Duodenal mucosa (tissue), 2 donors: ENCODE measurements around the gene NLN.
A peak's percentile ranks its signal among the peaks of the same experiment; 100 is the strongest.
"Not testable (repeated sequence)": the region's sequence is repeated elsewhere in the genome, so short reads cannot be mapped to it uniquely, and the experiment has no call there.

Experiments used
- H3K27ac ChIP-seq: one replicate; pipeline ENCODE4 v1.7.0; 2013; ENCODE audit warnings: low read depth, low read length
- H3K27me3 ChIP-seq, 2 donors: one replicate each; pipeline ENCODE4 v1.7.0; 2013; ENCODE audit warnings: low read length in 2 of 2, control low read depth in 1 of 2; ENCODE audit not compliant: insufficient read depth in 2 of 2, control insufficient read depth in 1 of 2
- H3K36me3 ChIP-seq, 2 donors: one replicate each; pipeline ENCODE4 v1.7.0; 2013; ENCODE audit warnings: low read length in 2 of 2, control low read depth in 1 of 2; ENCODE audit not compliant: insufficient read depth in 2 of 2, control insufficient read depth in 1 of 2
- H3K4me1 ChIP-seq, 2 donors: one replicate each; pipeline ENCODE4 v1.7.0; 2013; ENCODE audit warnings: low read length in 2 of 2, control low read depth in 1 of 2; ENCODE audit not compliant: insufficient read depth in 2 of 2, control insufficient read depth in 1 of 2
- H3K4me3 ChIP-seq, 2 donors: one replicate each; pipeline ENCODE4 v1.7.0; 2013; ENCODE audit warnings: low read length in 2 of 2, low read depth in 1 of 2
- H3K9ac ChIP-seq, 2 donors: one replicate each; pipeline ENCODE4 v1.7.0; 2013; ENCODE audit warnings: low read length in 2 of 2, low read depth in 1 of 2
- H3K9me3 ChIP-seq, 2 donors: one replicate each; pipeline ENCODE4 v1.7.0; 2013; ENCODE audit warnings: low read length in 2 of 2, control low read depth in 1 of 2; ENCODE audit not compliant: control insufficient read depth in 1 of 2

NLN gene

DNA sequence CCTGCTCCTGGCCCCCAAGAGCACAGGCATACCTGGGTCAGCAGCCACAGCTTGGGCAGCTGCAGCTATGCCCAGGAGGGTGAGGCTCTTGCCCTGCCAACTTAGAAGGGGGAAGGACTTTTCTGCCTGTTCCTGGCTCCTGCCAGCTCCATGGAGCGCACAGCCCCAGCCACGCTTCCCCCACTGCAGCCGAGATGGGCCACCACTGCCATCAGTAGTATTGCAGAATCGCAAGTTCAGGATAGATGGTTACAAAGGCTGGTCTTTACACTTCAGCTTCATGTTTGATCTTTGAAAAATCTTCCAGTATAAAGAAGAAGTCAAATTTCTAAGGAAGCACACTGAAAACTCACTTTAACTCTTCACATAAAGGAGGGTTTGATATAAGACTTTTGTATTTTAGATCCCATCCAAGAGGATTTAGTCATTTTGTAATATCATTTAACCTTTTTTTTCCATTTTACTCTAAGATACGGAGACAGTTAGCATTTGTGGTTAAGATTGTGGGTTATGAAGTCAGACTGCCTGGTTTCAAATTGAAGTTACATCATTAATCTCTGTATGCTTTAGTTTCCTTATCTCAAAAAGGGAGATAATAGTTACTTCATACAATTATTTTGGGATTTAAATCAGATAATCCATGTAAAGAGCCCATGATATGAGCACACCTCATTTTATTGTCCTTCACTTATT lies 81.8 kb downstream of the NLN start:
- Histone ChIP-seq H3K27ac (no peak overlapping the region), H3K9ac (no peak overlapping the region), H3K9me3 (peaks cover 0 to 8% of the 10 kb centered on the region in 2 donors), H3K27me3 (no peaks in the 10 kb centered on the region), H3K36me3 (no peaks in the 10 kb centered on the region), H3K4me1 (no peaks in the 10 kb centered on the region), H3K4me3 (no peak overlapping the region)

DNA sequence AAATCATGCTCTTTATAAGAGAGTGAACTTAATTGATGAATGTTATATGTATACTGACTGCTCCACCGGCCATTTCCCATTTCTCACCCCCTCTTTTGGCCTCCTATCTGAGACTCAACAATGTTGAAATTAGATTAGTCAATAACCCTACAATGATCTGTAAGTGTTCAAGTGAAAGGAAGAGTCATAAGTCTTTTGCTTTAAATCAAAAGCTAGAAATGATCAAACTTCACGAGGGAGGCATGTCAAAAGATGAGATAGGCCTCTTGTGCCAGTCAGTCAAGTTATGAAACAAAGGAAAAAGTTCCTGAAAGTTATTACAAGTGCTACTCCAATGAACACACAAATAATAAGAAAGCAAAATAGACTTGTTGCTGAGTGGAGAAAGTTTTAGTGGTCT lies 83.1 kb downstream of the NLN start:
- H3K36me3 ChIP-seq, result peaks cover 0 to 3% of the 10 kb centered on the region in 2 donors
- no peak overlapping the region for H3K9ac ChIP-seq
- H3K27me3 ChIP-seq, result no peaks in the 10 kb centered on the region
- H3K4me3 ChIP-seq, result no peak overlapping the region
- peaks cover 0 to 8% of the 10 kb centered on the region in 2 donors for H3K9me3 ChIP-seq
- no peak overlapping the region for H3K27ac ChIP-seq
- H3K4me1 ChIP-seq, result peaks cover 0 to 3% of the 10 kb centered on the region in 2 donors

DNA sequence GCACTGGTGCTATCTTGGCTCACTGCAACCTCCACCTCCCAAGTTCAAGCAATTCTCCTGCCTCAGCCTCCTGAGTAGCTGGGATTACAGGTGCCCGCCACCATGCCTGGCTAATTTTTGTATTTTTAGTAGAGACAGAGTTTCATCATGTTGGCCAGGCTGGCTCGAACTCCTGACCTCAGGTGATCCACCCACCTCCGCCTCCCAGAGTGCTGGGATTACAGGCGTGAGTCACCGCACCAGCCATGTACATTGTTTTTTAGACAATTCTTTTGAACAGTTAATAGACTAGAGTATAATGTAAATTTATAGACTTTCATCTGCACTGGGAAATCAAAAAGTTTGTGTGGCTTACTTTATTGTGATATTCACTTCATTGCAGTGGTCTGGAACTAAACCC lies 85.5 kb downstream of the NLN start:
- not testable (repeated sequence) for H3K27me3 ChIP-seq, H3K4me3 ChIP-seq, H3K27ac ChIP-seq, H3K9me3 ChIP-seq, H3K36me3 ChIP-seq, H3K9ac ChIP-seq
- peaks cover 9 to 21% of the 10 kb centered on the region in 2 donors for H3K4me1 ChIP-seq

DNA sequence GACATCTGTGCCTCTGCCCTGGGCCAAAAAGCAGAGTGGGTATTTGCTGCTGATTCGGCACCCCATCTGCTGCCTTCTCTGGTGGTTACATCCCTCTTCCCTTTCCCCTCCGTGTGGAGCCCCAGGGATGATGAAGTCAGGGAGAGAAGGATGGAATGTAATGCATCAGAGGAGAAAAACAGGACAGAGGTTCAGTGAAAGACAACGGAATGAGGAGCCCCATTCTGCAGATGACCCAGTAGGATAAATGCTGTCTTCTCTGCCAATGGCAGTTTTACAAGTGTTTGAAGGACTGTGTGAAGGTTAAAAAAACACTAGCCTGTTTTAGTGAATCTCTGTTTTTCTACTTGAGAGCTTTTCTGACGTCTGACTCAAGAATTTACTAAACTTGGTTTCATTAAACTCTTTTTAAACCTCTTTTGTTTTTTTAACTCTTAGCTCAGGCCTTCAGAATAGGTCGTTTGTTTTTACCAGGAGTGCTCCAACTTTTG lies 86.3 kb downstream of the NLN start:
- Histone ChIP-seq H3K9ac (no peak overlapping the region), H3K4me3 (no peak overlapping the region), H3K36me3 (peaks cover 0 to 3% of the 10 kb centered on the region in 2 donors), H3K27me3 (no peaks in the 10 kb centered on the region), H3K9me3 (no peaks in the 10 kb centered on the region), H3K4me1 (peaks cover 12 to 23% of the 10 kb centered on the region in 2 donors), H3K27ac (no peak overlapping the region)

DNA sequence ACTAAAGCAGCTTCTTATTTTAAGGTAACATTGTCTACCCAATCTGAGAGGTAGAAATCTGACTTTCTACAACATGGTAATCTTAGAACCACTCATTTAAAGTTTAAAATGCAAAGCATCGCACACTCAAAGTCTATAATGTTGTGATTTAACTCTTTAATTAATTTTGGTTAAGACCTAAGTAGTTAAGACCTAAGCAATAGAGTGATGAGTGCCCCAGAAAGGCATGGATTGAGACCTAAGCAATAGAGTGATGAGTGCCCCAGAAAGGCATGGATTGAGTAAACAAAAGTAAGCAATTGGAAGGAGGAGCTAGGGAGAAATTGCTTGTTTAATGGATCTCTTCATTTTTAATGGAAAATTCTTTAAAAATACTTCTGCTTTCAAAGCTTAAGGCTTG lies 86.8 kb downstream of the NLN start:
- no peak overlapping the region for H3K9ac ChIP-seq
- H3K4me3 ChIP-seq, result no peak overlapping the region
- no peaks in the 10 kb centered on the region for H3K9me3 ChIP-seq
- H3K27me3 ChIP-seq, result no peaks in the 10 kb centered on the region
- no peak overlapping the region for H3K27ac ChIP-seq
- H3K36me3 ChIP-seq, result peaks cover 0 to 3% of the 10 kb centered on the region in 2 donors
- peaks cover 18 to 28% of the 10 kb centered on the region in 2 donors for H3K4me1 ChIP-seq

DNA sequence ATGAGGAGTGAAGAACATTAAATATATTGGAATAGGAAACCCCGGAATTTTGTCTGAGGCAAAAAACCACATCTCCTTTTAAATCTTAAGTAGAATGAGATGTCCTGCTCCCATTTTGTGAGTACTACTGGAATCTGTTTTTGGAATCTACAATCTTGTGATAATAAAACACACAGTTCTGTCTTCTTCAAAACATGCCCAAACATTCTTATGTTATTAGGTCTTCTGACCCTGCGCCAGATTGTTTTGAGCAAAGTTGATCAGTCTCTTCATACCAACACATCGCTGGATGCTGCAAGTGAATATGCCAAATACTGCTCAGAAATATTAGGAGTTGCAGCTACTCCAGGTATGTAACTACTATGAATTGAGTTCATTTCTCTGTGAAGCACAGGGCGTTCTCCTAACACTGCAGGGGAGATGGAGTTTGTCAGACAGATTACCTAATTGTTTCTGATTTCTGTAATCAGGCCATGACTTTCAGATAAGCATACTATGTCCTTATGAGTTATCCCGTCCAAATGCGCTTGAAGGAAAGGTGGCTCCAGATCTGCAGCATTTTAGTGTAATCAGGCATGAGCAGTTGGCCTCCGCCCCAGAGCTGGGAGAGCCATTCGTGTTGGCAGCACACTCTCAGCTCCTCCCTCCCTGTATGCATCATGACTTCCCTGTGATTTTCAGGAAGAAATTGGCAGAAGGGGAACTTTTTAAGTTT lies 88.0 kb downstream of the NLN start:
- no peak overlapping the region for H3K27ac ChIP-seq
- H3K27me3 ChIP-seq, result no peaks in the 10 kb centered on the region
- H3K9me3 ChIP-seq, result no peaks in the 10 kb centered on the region
- H3K4me3 ChIP-seq, result no peak overlapping the region
- no peak overlapping the region for H3K9ac ChIP-seq
- peaks cover 0 to 3% of the 10 kb centered on the region in 2 donors for H3K36me3 ChIP-seq
- peaks cover 20 to 31% of the 10 kb centered on the region in 2 donors for H3K4me1 ChIP-seq

DNA sequence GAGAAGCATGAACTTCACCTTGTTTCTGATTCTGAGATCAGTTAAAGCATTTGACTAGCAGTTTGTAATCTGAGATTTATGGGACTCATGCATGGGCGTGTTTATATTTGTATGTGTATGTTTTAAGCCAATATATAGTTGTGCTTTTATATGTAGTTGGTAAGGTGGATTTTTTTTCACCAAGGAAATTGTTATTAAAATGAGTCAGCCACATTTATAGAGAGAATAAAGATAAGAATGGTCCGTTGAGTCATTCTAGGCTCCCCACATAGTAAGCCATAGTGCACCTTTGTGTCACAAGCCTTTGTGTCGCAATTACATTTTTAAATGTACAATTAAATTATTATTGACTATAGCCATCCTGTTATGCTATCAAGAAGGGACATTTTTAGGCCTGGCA lies 89.0 kb downstream of the NLN start:
- H3K9ac ChIP-seq, result no peak overlapping the region
- no peaks in the 10 kb centered on the region for H3K9me3 ChIP-seq
- H3K27me3 ChIP-seq, result no peaks in the 10 kb centered on the region
- no peak overlapping the region for H3K4me3 ChIP-seq
- peak overlapping the region; percentile 33 for H3K27ac ChIP-seq
- peaks cover 24 to 31% of the 10 kb centered on the region in 2 donors for H3K4me1 ChIP-seq
- H3K36me3 ChIP-seq, result peaks cover 0 to 3% of the 10 kb centered on the region in 2 donors

DNA sequence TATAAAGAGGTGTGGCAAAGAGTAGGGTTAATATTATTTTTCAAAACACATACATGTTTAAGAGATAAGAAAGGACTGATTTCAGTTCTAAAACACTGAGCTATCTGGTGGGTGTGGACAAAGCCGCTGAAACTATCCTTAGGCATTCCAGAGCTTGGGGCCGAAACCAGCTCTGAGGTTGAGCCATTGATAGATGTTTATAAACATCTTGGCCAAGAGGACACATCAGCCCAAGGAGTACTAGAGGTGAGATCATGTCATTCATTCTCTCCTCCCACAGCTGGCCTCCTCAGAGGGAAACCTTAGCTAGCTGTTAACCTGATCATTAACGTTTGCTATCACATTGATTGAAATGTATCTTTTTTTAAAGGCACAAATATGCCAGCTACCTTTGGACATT lies 89.9 kb downstream of the NLN start:
- Histone ChIP-seq H3K27ac (no peak overlapping the region), H3K36me3 (peaks cover 0 to 3% of the 10 kb centered on the region in 2 donors), H3K4me1 (peaks cover 24 to 31% of the 10 kb centered on the region in 2 donors), H3K9me3 (no peaks in the 10 kb centered on the region), H3K4me3 (peak overlapping the region in 1 of 2 donors; percentile 27), H3K27me3 (no peaks in the 10 kb centered on the region), H3K9ac (no peak overlapping the region)

DNA sequence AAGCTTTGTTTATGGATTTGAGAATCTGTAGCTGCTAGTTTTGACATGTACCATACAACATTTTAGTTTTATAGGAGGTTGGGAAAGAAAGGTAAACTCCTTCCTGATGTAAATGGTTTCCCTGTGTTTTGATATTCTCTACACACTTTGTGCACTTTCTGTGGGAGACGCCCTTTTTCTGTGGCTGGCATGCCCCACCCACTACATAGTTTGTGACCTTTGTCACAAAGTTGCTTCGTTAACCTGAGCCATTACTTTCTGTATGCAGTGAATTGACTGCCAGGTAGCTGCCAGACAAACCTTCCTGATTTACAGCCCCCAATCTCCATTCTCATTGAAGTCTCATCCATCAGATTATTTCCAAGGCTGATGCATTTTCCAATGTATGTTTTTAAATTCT lies 90.6 kb downstream of the NLN start:
- no peak overlapping the region for H3K4me3 ChIP-seq
- H3K4me1 ChIP-seq, result peaks cover 24 to 31% of the 10 kb centered on the region in 2 donors
- no peaks in the 10 kb centered on the region for H3K9me3 ChIP-seq
- H3K27ac ChIP-seq, result no peak overlapping the region
- no peak overlapping the region for H3K9ac ChIP-seq
- peaks cover 0 to 3% of the 10 kb centered on the region in 2 donors for H3K36me3 ChIP-seq
- no peaks in the 10 kb centered on the region for H3K27me3 ChIP-seq

DNA sequence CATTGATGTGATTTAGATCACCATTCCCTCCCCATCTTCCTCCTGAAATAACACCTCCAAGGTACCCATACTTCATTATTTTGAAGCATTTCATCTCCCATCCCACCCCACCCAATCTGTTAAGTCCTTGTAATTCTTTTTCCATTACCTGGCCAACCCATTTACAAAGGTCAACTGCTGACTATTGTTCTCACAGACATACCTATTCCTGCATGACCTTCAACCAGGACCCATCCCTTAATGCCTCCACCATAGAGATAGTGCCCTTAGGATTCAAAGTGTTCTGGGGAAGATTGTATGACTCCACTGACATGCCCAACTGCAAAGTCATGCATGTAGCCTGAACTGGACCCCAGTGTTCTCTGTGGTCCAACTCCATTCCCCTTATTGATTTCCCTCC lies 91.2 kb downstream of the NLN start:
- no peaks in the 10 kb centered on the region for H3K9me3 ChIP-seq
- peaks cover 0 to 3% of the 10 kb centered on the region in 2 donors for H3K36me3 ChIP-seq
- H3K4me1 ChIP-seq, result peaks cover 24 to 32% of the 10 kb centered on the region in 2 donors
- no peaks in the 10 kb centered on the region for H3K27me3 ChIP-seq
- no peak overlapping the region for H3K9ac ChIP-seq
- no peak overlapping the region for H3K27ac ChIP-seq
- no peak overlapping the region for H3K4me3 ChIP-seq
